Measurements from ENCODE around the gene KCNJ9. TPM values are rescaled to one million over a fixed set of nuclear protein-coding genes. Genes with fewer than 3 reads are reported as not detected.
A peak's percentile ranks its signal among the peaks of the same experiment; 100 is the strongest.

The KCNJ9 gene
- polyA plus RNA-seq, 3 donors: not detected

DNA sequence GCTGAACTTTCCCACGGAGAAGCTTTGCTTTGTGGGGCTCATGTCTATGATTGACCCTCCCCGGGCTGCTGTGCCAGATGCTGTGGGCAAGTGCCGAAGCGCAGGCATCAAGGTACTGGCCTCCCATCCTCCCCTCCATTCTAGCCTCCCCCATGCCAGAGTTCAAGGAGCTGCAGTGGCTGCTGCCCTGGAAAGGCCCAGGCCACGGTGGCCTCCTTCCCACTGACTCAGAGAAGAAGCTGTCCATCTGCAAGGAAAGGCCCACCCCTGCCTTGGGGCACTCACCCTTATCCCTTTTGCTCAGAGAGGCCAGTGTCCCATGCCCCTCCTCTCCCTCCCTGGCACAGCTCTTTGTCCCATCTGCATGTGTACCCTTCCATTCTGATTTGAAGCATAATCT lies 49.1 kb downstream of the KCNJ9 start:
- Histone ChIP-seq H3K9ac (ENCODE audit: insufficient read depth, low read length, poor library complexity, severe bottlenecking) (no peak overlapping the region), H2AFZ (ENCODE audit: insufficient read depth, low read depth, low read length, poor library complexity, severe bottlenecking) (no peak overlapping the region), H4K20me1 (ENCODE audit: insufficient read depth, low read length) (no peaks in the 10 kb centered on the region), H3K4me1 (ENCODE audit: control insufficient read depth in 1 of 2, insufficient read depth in 2 of 2, low read length in 2 of 2) (peaks cover 12 to 13% of the 10 kb centered on the region in 2 donors), H3K27ac (ENCODE audit: low read depth in 1 of 2, low read length in 2 of 2) (no peak overlapping the region), H3K9me3 (replicated peaks in 1 of 2; ENCODE audit: control insufficient read depth in 1 of 2, insufficient read depth in 1 of 2, low read length in 2 of 2) (no peaks in the 10 kb centered on the region), H3K4me3 (replicated peaks in 1 of 3; ENCODE audit: low read depth in 2 of 3, low read length in 3 of 3) (no peak overlapping the region), H3K79me2 (ENCODE audit: insufficient read depth, low read length) (no peaks in the 10 kb centered on the region), H3K27me3 (ENCODE audit: control insufficient read depth in 2 of 2, insufficient read depth in 2 of 2, low read length in 2 of 2) (no peaks in the 10 kb centered on the region), H3K36me3 (replicated peaks in 1 of 2; ENCODE audit: control insufficient read depth in 1 of 2, insufficient read depth in 2 of 2, low read length in 2 of 2) (no peaks in the 10 kb centered on the region), H3K4me2 (replicated peaks; ENCODE audit: extremely low read depth, low read length, poor library complexity, severe bottlenecking) (no peak overlapping the region)
- H3K36me3 Mint-ChIP-seq: no peaks in the 10 kb centered on the region
- H3K27ac Mint-ChIP-seq: peak overlapping the region in 1 of 7 donors; percentile 12
- WGBS (ENCODE audit: insufficient coverage): 84% methylated on average over 5 of the region's 5 CpGs
- TF ChIP-seq CTCF (IDR thresholded peaks at IDR 0.05): no peak
- H3K4me3 Mint-ChIP-seq: no peak overlapping the region
- H3K4me1 Mint-ChIP-seq: peaks cover 9% of the 10 kb centered on the region
- DNase-seq: no peak
- peaks cover 9 to 10% (median 9%) of the 10 kb centered on the region in 3 donors for H3K27me3 Mint-ChIP-seq (ENCODE audit: low read depth in 3 of 3)
- H3K9me3 Mint-ChIP-seq: no peaks in the 10 kb centered on the region
- intact Hi-C loops (cut with micrococcal nuclease): no loop called here

GRCh38 chr1:160130939-160131338 lies 49.6 kb downstream of the KCNJ9 start:
- no peaks in the 10 kb centered on the region for H3K36me3 Mint-ChIP-seq
- H3K4me3 Mint-ChIP-seq: no peak overlapping the region
- peaks cover 9 to 11% (median 10%) of the 10 kb centered on the region in 3 donors for H3K27me3 Mint-ChIP-seq (ENCODE audit: low read depth in 3 of 3)
- Histone ChIP-seq H3K9me3 (replicated peaks in 1 of 2; ENCODE audit: control insufficient read depth in 1 of 2, insufficient read depth in 1 of 2, low read length in 2 of 2) (no peaks in the 10 kb centered on the region), H3K36me3 (replicated peaks in 1 of 2; ENCODE audit: control insufficient read depth in 1 of 2, insufficient read depth in 2 of 2, low read length in 2 of 2) (no peaks in the 10 kb centered on the region), H3K4me1 (ENCODE audit: control insufficient read depth in 1 of 2, insufficient read depth in 2 of 2, low read length in 2 of 2) (peaks cover 12 to 13% of the 10 kb centered on the region in 2 donors), H3K4me3 (replicated peaks in 1 of 3; ENCODE audit: low read depth in 2 of 3, low read length in 3 of 3) (no peak overlapping the region), H3K27me3 (ENCODE audit: control insufficient read depth in 2 of 2, insufficient read depth in 2 of 2, low read length in 2 of 2) (no peaks in the 10 kb centered on the region), H3K27ac (ENCODE audit: low read depth in 1 of 2, low read length in 2 of 2) (no peak overlapping the region), H4K20me1 (ENCODE audit: insufficient read depth, low read length) (no peaks in the 10 kb centered on the region), H3K79me2 (ENCODE audit: insufficient read depth, low read length) (no peaks in the 10 kb centered on the region), H3K4me2 (replicated peaks; ENCODE audit: extremely low read depth, low read length, poor library complexity, severe bottlenecking) (no peak overlapping the region), H2AFZ (ENCODE audit: insufficient read depth, low read depth, low read length, poor library complexity, severe bottlenecking) (no peak overlapping the region), H3K9ac (ENCODE audit: insufficient read depth, low read length, poor library complexity, severe bottlenecking) (no peak overlapping the region)
- no peak overlapping the region for H3K27ac Mint-ChIP-seq
- intact Hi-C loops (cut with micrococcal nuclease): no loop called here
- TF ChIP-seq CTCF (IDR thresholded peaks at IDR 0.05): no peak
- no peak for DNase-seq
- no peaks in the 10 kb centered on the region for H3K9me3 Mint-ChIP-seq
- no CpG with 5 or more reads among the region's 1 CpG for WGBS (ENCODE audit: insufficient coverage)
- H3K4me1 Mint-ChIP-seq: peaks cover 9% of the 10 kb centered on the region

Measured in CD14-positive monocyte (primary cell).